Stomach smooth muscle (tissue), 2 donors: Measurements from ENCODE around the gene GIMAP2.
A peak's percentile ranks its signal among the peaks of the same experiment; 100 is the strongest.

Source experiments
- H3K27ac ChIP-seq: one replicate; pipeline ENCODE4 v1.7.0; 2013; ENCODE audit warnings: mild to moderate bottlenecking, low read length, inconsistent platforms
- H3K27me3 ChIP-seq, 2 donors: one replicate each; pipeline ENCODE4 v1.7.0; 2013; ENCODE audit warnings: low read length in 2 of 2; ENCODE audit not compliant: insufficient read depth in 2 of 2, control insufficient read depth in 1 of 2
- H3K36me3 ChIP-seq, 2 donors: one replicate each; pipeline ENCODE4 v1.7.0; 2013; ENCODE audit warnings: low read length in 2 of 2; ENCODE audit not compliant: control insufficient read depth in 2 of 2, insufficient read depth in 2 of 2
- H3K4me1 ChIP-seq: one replicate; pipeline ENCODE4 v1.7.0; 2013; ENCODE audit warnings: low read length; ENCODE audit not compliant: control insufficient read depth, insufficient read depth
- H3K4me3 ChIP-seq, 2 donors: one replicate each; pipeline ENCODE4 v1.7.0; 2013; ENCODE audit warnings: low read length in 2 of 2
- H3K9ac ChIP-seq, 2 donors: one replicate each; pipeline ENCODE4 v1.7.0; 2013; ENCODE audit warnings: low read length in 2 of 2, mild to moderate bottlenecking in 1 of 2
- H3K9me3 ChIP-seq, 2 donors: one replicate each; pipeline ENCODE4 v1.7.0; 2013; ENCODE audit warnings: low read length in 2 of 2; ENCODE audit not compliant: control insufficient read depth in 2 of 2
- donor health status: healthy.
- donor health status: Pancreatic carcinoma.

Gene GIMAP2

DNA sequence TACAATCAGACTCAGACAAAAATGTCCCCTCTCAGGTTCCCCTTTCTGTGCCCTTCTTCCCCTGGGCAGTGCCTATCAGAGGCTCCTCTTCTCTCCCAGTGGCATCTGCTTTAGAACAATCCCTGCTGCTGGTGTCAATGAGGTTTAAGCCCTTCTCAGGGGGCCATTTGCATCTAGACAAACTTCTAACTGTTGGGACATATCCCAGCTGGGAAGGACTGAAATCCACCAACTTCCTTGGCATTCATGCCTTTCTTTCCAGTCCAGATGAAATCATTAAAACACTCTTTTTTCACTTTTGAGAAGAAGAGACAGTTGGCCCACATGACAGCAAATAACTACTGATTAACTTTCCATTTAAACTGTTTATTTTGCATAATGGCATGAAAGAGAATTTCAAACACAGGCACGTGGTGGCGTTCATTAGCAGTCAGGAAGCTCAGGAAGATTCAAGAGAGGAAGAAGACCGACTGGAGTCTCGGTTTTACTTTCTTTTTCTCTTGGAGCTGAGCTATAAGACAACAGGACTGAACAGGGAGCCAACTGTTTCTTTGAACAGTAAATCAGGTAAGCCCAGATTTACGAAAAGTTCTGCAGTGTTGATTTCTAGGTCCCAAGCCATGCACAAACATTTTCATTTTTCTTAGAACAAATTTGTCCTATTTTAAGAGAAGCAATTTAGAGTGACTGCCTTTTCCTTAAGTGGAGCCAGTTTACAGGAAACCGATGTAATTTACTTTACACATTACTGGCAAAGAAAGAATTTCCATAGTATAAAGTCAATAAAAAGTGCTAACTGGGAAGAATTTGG, at the start of gene GIMAP2:
Gene GIMAP2 (plus strand): TSS at position 488 of the 811 bp plus-strand sequence. CDS start 1,354 bp downstream, outside the sequence.
- Histone ChIP-seq H3K4me1 (no peaks in the 10 kb centered on the region), H3K4me3 (peak within 1 kb of the TSS; percentile 70 to 83)

DNA sequence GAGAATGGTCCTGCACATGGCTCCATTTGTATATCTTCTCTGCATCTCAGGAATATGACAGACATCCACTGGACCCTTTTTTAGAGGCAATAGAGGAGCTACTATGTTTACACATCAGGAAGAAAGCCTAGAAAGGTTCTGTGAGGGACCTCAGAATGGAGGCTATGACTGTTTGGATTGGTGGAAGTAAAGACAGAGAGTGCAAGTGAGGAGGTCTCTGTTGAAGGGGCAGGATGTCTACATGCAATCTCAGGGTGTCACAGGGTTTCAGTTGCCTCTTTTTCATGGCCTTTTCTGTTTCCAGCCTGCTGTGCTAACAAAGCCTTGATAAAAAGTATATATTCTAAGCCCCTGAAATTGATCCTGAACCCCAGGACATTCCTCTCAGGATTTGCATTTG, 43.7 kb upstream of the GIMAP2 start:
- Histone ChIP-seq H3K9ac (no peak overlapping the region), H3K36me3 (no peaks in the 10 kb centered on the region), H3K4me1 (no peaks in the 10 kb centered on the region), H3K27ac (no peak overlapping the region), H3K27me3 (no peaks in the 10 kb centered on the region), H3K4me3 (no peak overlapping the region), H3K9me3 (peaks cover 0 to 3% of the 10 kb centered on the region in 2 donors)

More for the DNA sequence above, at the start of gene GIMAP2:
- H3K9ac ChIP-seq: peak within 1 kb of the TSS; percentile 71 to 80
- no peaks in the 10 kb centered on the region for H3K27me3 ChIP-seq
- H3K9me3 ChIP-seq: no peaks in the 10 kb centered on the region
- H3K27ac ChIP-seq: peak within 1 kb of the TSS; percentile 58
- no peaks in the 10 kb centered on the region for H3K36me3 ChIP-seq

DNA sequence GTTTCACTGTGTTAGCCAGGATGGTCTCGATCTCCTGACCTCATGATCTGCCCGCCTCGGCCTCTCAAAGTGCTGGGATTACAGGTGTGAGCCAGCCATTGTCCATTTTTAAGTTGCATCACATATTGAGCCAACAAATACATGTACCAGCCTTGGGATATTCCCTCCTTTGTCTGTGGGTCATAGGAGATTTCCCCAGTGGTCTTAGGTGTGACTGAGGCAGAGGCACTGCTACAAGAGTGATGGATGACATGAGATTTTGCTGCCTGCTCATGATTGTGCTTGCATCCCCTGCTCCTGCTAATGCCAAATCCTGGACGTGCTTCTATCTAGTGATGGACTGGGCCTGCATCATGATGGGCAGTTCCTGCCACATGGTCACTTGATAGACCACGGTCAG, 42.6 kb upstream of the GIMAP2 start:
- peaks cover 0 to 3% of the 10 kb centered on the region in 2 donors for H3K9me3 ChIP-seq
- H3K9ac ChIP-seq: no peak overlapping the region
- H3K4me1 ChIP-seq: no peaks in the 10 kb centered on the region
- H3K36me3 ChIP-seq: no peaks in the 10 kb centered on the region
- no peak overlapping the region for H3K4me3 ChIP-seq
- H3K27ac ChIP-seq: no peak overlapping the region
- H3K27me3 ChIP-seq: no peaks in the 10 kb centered on the region

DNA sequence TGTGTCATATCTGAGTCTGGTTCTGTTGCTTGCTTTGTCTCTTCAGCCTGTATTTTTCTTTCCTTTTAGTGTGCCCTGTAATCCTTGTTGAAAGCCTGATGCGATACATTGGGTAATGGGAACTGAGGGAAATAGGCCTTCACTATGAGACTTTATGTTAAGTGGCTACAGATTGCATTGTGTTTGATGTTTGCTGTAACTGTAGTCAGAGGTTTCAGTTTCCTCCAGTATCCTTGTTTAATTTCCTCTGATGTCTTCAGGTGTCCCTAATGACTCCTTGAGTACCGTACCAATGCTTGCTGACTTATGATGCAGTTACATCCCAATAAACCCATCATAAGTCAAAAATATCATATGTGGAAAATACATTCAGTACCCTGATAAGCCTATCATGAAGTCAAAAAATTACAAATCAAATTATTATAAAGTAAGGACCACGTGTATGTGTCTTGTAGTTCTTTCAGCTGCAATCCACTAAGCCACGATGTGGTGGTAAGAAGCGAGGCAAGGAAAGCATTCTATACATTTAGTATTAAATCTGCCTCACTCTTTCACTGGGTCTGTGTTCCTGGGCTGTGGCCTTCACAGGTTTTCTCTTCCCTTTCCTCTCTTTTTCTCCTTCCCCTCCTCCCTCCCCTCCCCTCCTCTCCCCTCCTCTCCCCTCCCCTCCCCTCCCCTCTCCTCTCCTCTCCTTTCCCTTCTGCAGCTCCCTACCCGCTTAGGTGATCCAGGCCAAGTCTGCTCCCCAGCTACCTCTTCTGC, 40.1 kb upstream of the GIMAP2 start:
- Histone ChIP-seq H3K36me3 (no peaks in the 10 kb centered on the region), H3K27me3 (no peaks in the 10 kb centered on the region), H3K27ac (no peak overlapping the region), H3K4me3 (no peak overlapping the region), H3K9ac (no peak overlapping the region), H3K9me3 (peaks cover 0 to 3% of the 10 kb centered on the region in 2 donors), H3K4me1 (no peaks in the 10 kb centered on the region)

DNA sequence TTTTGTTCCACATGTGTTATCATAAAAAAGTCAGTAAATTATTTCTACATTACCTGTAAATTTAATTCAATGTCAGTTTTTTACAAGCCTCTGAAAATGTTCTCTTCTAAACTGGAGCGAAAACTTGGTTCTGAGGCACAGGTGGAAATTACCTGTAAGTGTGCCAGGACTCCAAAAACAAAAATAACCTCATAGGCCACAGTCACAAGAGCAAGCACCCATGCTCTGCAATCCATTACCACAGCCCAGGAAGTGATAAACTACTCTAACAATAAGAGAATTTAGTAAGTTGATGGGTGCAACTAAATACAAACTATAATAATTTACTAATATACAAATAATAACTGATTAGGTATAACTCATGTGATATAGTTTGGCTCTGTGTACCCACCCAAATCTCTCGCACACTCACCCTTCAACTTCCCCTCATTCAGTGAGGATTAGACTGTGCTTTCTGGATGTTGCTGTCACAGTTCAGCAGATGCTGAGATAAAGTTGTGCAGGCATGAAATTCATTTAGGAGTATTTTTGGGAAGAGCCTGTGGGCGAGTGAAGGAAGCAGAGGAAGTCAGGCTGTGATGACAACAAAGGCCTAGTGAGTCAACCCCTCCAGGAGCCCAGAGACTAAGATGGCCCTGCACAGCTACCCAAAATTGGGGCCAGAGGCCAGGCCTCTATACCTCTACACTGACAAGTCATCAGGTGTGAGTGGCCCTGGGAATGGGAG, 37.0 kb upstream of the GIMAP2 start:
- Histone ChIP-seq H3K4me3 (no peak overlapping the region), H3K9me3 (peaks cover 0 to 3% of the 10 kb centered on the region in 2 donors), H3K36me3 (no peaks in the 10 kb centered on the region), H3K4me1 (no peaks in the 10 kb centered on the region), H3K27ac (no peak overlapping the region), H3K27me3 (no peaks in the 10 kb centered on the region), H3K9ac (no peak overlapping the region)

DNA sequence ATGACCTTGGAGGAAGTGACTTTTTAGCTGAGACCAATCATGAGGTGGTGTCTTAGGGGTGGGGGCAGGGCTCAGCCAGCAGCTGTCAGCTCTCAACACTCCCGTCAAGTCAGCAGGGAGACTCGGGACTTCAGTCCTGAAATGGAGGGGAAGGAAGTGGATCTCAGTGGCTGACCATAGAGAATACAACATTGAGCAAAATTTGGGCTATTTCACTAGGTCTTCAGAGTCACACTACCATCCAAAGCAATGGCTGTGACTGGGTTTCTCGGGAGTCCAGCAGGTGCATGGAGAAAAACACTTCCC, 36.5 kb upstream of the GIMAP2 start:
- H3K27me3 ChIP-seq: no peaks in the 10 kb centered on the region
- peaks cover 0 to 3% of the 10 kb centered on the region in 2 donors for H3K9me3 ChIP-seq
- no peak overlapping the region for H3K4me3 ChIP-seq
- H3K4me1 ChIP-seq: no peaks in the 10 kb centered on the region
- no peak overlapping the region for H3K27ac ChIP-seq
- no peaks in the 10 kb centered on the region for H3K36me3 ChIP-seq
- no peak overlapping the region for H3K9ac ChIP-seq

DNA sequence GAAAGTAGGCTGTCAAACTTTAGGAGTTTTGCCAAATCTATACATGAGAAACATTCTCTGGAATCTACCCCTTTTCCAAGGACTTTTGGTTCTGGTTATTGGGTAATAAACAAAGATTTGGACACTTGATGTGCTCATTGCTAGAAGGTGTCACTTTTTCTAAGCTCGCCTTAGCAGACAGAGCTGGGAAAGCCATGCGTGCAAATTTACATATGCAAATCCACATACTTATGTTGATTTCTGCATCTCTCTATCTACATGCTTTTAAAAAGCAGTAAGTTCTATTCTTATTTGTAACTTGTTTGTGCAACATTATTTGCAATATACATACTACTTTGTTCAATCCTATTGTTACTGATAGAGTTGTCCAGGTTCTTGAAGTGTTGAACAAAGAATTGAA, 30.8 kb upstream of the GIMAP2 start:
- Histone ChIP-seq H3K36me3 (no peaks in the 10 kb centered on the region), H3K9ac (no peak overlapping the region), H3K4me1 (no peaks in the 10 kb centered on the region), H3K27ac (no peak overlapping the region), H3K27me3 (no peaks in the 10 kb centered on the region), H3K4me3 (no peak overlapping the region), H3K9me3 (no peaks in the 10 kb centered on the region)

DNA sequence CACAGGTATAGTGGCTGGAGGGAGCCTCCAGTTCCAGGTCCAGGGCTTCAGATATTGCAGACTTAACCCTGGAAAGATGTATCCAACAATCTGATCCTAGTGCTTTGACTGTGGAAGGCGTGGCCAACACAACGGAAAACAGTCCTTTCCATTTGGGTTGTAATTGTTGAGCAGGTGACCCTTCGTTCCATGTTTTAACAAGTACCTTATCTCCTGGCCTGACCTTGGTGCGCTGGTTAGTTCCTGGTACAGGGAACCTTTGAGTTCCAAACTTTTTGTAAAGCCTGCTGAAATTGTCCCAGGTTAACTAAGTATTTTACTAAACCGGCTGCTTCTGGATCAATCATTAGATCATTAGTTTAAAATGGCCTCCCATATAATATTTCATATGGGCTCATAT, 29.5 kb upstream of the GIMAP2 start:
- Histone ChIP-seq H3K9me3 (no peaks in the 10 kb centered on the region), H3K36me3 (no peaks in the 10 kb centered on the region), H3K9ac (no peak overlapping the region), H3K27me3 (no peaks in the 10 kb centered on the region), H3K4me3 (no peak overlapping the region), H3K27ac (no peak overlapping the region), H3K4me1 (no peaks in the 10 kb centered on the region)

DNA sequence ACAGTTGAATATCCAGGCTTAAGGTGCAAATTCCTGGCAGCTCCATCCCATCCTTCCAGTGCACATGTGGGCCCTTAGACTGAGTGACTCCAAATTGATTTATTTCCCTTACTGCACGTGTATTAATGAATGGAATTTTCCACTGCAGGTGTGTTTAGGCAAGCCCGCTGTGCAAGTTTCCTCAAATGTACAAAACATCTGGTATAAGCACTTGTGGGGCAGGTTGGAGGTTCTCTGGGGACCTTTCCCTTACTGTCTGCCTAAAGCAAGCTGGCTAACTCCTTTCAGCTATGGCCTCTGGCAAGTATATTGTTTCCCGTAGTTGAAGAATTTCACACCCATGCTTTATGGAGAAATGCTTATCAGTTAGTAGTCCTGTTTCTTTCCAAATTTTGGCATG, 28.0 kb upstream of the GIMAP2 start:
- no peaks in the 10 kb centered on the region for H3K4me1 ChIP-seq
- H3K27me3 ChIP-seq: no peaks in the 10 kb centered on the region
- H3K27ac ChIP-seq: no peak overlapping the region
- H3K36me3 ChIP-seq: no peaks in the 10 kb centered on the region
- no peaks in the 10 kb centered on the region for H3K9me3 ChIP-seq
- no peak overlapping the region for H3K9ac ChIP-seq
- H3K4me3 ChIP-seq: no peak overlapping the region

DNA sequence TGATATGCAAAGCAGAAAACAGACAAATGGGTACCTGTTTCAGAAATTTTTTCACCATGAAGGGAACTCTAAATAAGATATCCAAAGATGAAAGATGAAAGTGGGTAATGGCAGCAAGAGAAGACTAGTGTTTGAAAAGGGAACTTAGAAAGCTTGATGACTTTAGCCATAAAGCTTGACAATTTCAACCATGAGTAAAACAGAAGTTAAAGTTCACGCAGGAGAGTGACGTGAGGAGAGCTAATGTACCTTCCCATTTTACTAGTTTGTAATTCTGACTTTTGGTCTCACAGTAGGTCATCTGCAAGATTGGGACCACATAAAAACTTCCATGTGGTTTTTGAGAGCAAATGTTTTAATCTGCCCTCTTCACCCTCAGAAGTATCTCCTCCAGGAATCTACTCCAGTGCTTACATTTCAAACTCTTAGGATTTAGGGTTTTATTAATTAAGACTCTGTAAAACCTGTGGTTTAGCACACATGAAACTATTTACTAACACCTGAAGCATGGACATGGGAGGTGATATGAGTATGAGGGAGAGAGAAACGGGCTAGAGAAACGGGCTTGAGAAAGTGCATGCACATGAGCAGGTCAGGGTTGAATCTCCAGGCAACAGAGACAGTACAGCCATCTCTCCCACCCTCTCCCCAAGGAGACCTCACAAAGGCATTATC, 24.4 kb upstream of the GIMAP2 start:
- Histone ChIP-seq H3K27ac (no peak overlapping the region), H3K27me3 (no peaks in the 10 kb centered on the region), H3K9ac (no peak overlapping the region), H3K36me3 (no peaks in the 10 kb centered on the region), H3K9me3 (no peaks in the 10 kb centered on the region), H3K4me1 (no peaks in the 10 kb centered on the region), H3K4me3 (no peak overlapping the region)
